Endodermal cell (in vitro differentiated cells): ENCODE measurements around the gene WDR76. TPM values are rescaled to one million over a fixed set of nuclear protein-coding genes. Genes with fewer than 3 reads are reported as not detected.
A peak's percentile ranks its signal among the peaks of the same experiment; 100 is the strongest.

Experiments used
- DNase-seq: peaks from one replicate; pipeline ENCODE4 v3.0.0-alpha.2; 2017
- H3K27ac ChIP-seq: 2 replicates; pipeline ENCODE4 v1.5.1; 2013; ENCODE audit warnings: mild to moderate bottlenecking, low read depth, low read length, moderate library complexity
- H3K27me3 ChIP-seq: 2 replicates; pipeline ENCODE4 v1.6.1; 2013; ENCODE audit warnings: mild to moderate bottlenecking, low read length, moderate library complexity; ENCODE audit not compliant: insufficient read depth, control insufficient read depth, poor library complexity, severe bottlenecking
- H3K36me3 ChIP-seq: 2 replicates; pipeline ENCODE4 v1.7.0; 2013; ENCODE audit warnings: mild to moderate bottlenecking, low read length, moderate library complexity; ENCODE audit not compliant: control insufficient read depth, insufficient read depth
- H3K4me1 ChIP-seq: one replicate; pipeline ENCODE4 v1.7.0; 2013; ENCODE audit warnings: low read length; ENCODE audit not compliant: control insufficient read depth, insufficient read depth
- H3K4me3 ChIP-seq: 2 replicates; pipeline ENCODE4 v1.5.1; 2013; ENCODE audit warnings: mild to moderate bottlenecking, low read length, moderate library complexity
- H3K9ac ChIP-seq: 2 replicates; pipeline ENCODE4 v1.6.1; 2013; ENCODE audit warnings: mild to moderate bottlenecking, low read length, moderate library complexity; ENCODE audit not compliant: poor library complexity, severe bottlenecking; ENCODE audit errors: extremely low read depth
- H3K9me3 ChIP-seq: 2 replicates; pipeline ENCODE4 v1.6.1; 2013; ENCODE audit warnings: mild to moderate bottlenecking, low read length, moderate library complexity; ENCODE audit not compliant: control insufficient read depth
- H3K27ac Mint-ChIP-seq: 2 replicates; pipeline ENCODE4 v1.8.0; 2020; ENCODE audit warnings: mixed read lengths
- H3K27me3 Mint-ChIP-seq: 2 replicates; pipeline ENCODE4 v1.8.0; 2021; ENCODE audit warnings: mild to moderate bottlenecking, mixed read lengths; ENCODE audit not compliant: insufficient read depth
- H3K36me3 Mint-ChIP-seq: 2 replicates; pipeline ENCODE4 v1.8.0; 2020; ENCODE audit warnings: low read depth, mixed read lengths
- H3K4me1 Mint-ChIP-seq: 2 replicates; pipeline ENCODE4 v1.8.0; 2020; ENCODE audit warnings: mixed read lengths
- H3K4me3 Mint-ChIP-seq: 2 replicates; pipeline ENCODE4 v1.8.0; 2020; ENCODE audit warnings: mild to moderate bottlenecking, moderate library complexity, mixed read lengths
- H3K9me3 Mint-ChIP-seq: 2 replicates; pipeline ENCODE4 v1.8.0; 2020; ENCODE audit warnings: mild to moderate bottlenecking, mixed read lengths
- WGBS, 2 experiments: methylation state at CpG; one replicate each; pipeline versions ENCODE4 v1.1.5 to v1.1.7; 2013; ENCODE audit warnings: missing lambda C conversion rate in 2 of 2, mixed read lengths in 1 of 2; ENCODE audit not compliant: insufficient coverage in 1 of 2, insufficient read length in 1 of 2; 5-methylcytosine and 5-hydroxymethylcytosine counted together
- total RNA-seq, 2 donors: library from RNA; stranded (reverse); fragmentation: NEBNext Ultra II Directional in 1 of 2; extraction: Animal tissue kit (Norgen Biotek cat#: 25700) in 1 of 2; gene quantifications; 2 replicates in 1 of 2; 3 replicates in 1 of 2; pipeline ENCODE4 v1.2.1, GENCODE V29; 2021
- TF ChIP-seq, protein P1 (sequence below): fragments of 200-600 bp; sonication (generic); conservative IDR thresholded peaks from 2 replicates; pipeline ENCODE4 v1.5.0; 2021; ENCODE audit warnings: antibody characterized with exemption, mild to moderate bottlenecking

WDR76 gene
- total RNA-seq, 2 donors from 2014 or later, result 22.6 to 34.4 TPM

DNA sequence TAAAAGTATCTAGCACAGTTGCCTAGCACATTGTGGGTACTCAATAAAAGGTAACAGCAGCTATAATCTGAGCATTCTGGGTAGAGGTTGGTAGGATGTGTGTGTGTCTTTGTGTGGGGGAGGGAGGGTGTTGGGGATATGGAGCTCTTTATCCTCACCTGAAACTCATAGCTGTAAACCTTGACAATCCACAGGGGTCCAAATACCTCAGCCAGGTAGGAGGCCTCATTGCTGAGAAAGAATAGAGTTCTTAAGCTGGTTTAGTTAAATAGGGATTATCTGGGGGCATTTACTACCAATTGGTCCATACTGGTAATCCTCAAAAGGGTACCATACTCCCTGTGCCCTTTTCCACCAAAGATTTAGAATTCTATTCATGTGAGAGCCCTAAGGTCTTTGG lies 30.8 kb upstream of the WDR76 start:
- Mint-ChIP-seq H3K36me3 (peaks cover 49% of the 10 kb centered on the region), H3K27me3 (no peaks in the 10 kb centered on the region), H3K4me3 (peak overlapping the region; percentile 27), H3K27ac (peak overlapping the region; percentile 80), H3K4me1 (peaks cover 57% of the 10 kb centered on the region), H3K9me3 (no peaks in the 10 kb centered on the region)
- TF ChIP-seq, protein P1, sequence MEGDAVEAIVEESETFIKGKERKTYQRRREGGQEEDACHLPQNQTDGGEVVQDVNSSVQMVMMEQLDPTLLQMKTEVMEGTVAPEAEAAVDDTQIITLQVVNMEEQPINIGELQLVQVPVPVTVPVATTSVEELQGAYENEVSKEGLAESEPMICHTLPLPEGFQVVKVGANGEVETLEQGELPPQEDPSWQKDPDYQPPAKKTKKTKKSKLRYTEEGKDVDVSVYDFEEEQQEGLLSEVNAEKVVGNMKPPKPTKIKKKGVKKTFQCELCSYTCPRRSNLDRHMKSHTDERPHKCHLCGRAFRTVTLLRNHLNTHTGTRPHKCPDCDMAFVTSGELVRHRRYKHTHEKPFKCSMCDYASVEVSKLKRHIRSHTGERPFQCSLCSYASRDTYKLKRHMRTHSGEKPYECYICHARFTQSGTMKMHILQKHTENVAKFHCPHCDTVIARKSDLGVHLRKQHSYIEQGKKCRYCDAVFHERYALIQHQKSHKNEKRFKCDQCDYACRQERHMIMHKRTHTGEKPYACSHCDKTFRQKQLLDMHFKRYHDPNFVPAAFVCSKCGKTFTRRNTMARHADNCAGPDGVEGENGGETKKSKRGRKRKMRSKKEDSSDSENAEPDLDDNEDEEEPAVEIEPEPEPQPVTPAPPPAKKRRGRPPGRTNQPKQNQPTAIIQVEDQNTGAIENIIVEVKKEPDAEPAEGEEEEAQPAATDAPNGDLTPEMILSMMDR, result no peak
- Histone ChIP-seq H3K4me3 (peak overlapping the region; percentile 48), H3K36me3 (peaks cover 55% of the 10 kb centered on the region), H3K27me3 (no peaks in the 10 kb centered on the region), H3K4me1 (peaks cover 26% of the 10 kb centered on the region), H3K9me3 (no peaks in the 10 kb centered on the region), H3K9ac (no peak overlapping the region), H3K27ac (no peak overlapping the region)
- peak; percentile 80 for DNase-seq

DNA sequence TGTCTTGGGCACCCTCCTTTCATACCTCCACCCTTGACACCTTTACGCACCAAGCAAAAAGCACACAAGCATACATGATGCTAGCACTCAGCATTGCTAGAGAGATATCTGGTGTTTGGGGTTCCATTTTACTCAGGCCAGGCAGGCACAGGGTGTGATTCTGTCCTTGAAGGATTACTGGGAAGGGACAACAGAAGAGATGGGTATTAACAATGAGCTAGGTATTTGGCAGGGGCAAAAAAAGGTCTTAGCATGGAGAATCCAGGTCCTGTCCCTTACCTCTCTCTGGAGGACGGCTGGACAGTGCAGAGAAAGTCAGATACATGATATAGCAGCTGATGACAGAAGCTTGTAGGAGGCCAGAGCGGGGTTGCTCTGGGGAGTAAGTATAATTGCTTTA lies 30.2 kb upstream of the WDR76 start:
- Histone ChIP-seq H3K4me3 (no peak overlapping the region), H3K9ac (no peak overlapping the region), H3K27me3 (no peaks in the 10 kb centered on the region), H3K27ac (no peak overlapping the region), H3K36me3 (peaks cover 58% of the 10 kb centered on the region), H3K4me1 (peaks cover 26% of the 10 kb centered on the region), H3K9me3 (no peaks in the 10 kb centered on the region)
- WGBS, 2 experiments, result 86 to 94% methylated on average over 1 to 2 of the region's 3 CpGs
- TF ChIP-seq, protein P1, result no peak
- H3K36me3 Mint-ChIP-seq, result peaks cover 50% of the 10 kb centered on the region
- H3K4me3 Mint-ChIP-seq, result no peak overlapping the region
- H3K27me3 Mint-ChIP-seq, result no peaks in the 10 kb centered on the region
- no peaks in the 10 kb centered on the region for H3K9me3 Mint-ChIP-seq
- H3K4me1 Mint-ChIP-seq, result peaks cover 63% of the 10 kb centered on the region
- H3K27ac Mint-ChIP-seq, result peak overlapping the region; percentile 0
- no peak for DNase-seq

DNA sequence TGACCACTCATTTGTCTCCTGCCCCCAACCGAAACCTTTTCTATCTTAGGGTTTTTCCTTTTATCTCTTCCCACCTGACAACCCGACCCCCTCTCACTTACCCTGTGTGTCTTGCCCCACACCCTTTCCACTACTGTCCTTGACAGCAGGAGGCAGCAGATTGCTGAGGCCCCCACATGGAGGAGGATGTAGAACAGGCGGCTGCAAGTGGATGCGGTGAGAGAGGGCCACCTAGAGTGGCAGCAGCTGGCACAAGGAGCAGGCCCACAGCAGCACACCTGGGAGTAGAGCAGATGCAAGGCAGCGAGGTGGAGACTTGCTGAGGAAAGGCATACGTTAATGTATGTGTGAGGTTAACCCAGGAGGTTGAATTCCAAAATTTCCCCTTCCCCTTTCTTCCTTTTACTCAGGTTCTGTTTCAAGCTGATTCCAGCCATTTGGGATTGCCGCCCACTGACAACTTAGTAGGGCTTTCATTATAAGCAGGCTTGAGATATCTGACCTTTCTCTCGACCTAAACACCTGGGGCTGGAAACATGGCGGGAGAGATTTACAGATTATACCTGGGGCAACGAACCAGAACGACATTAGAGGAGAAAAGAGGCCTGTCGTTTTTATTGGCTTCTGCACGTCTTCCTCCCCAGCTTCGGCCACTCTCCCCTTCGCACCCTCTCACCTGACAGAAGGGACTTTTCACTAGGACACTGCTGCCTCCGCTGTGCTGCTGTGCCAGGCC lies 27.4 kb upstream of the WDR76 start:
- TF ChIP-seq, protein P1, result peak; percentile 14
- no peaks in the 10 kb centered on the region for H3K9me3 ChIP-seq
- peaks cover 52% of the 10 kb centered on the region for H3K4me1 Mint-ChIP-seq
- peak; percentile 61 for DNase-seq
- H3K9ac ChIP-seq, result no peak overlapping the region
- peaks cover 45% of the 10 kb centered on the region for H3K36me3 Mint-ChIP-seq
- H3K4me3 Mint-ChIP-seq, result peak overlapping the region; percentile 87
- peaks cover 62% of the 10 kb centered on the region for H3K36me3 ChIP-seq
- H3K27ac ChIP-seq, result peak overlapping the region; percentile 47
- H3K9me3 Mint-ChIP-seq, result no peaks in the 10 kb centered on the region
- H3K27ac Mint-ChIP-seq, result peak overlapping the region; percentile 98
- H3K4me3 ChIP-seq, result no peak overlapping the region
- H3K27me3 Mint-ChIP-seq, result no peaks in the 10 kb centered on the region
- H3K4me1 ChIP-seq, result peaks cover 26% of the 10 kb centered on the region
- 90 to 97% methylated on average over 9 to 16 of the region's 16 CpGs for WGBS, 2 experiments
- no peaks in the 10 kb centered on the region for H3K27me3 ChIP-seq
